ENCODE results near the gene KDELR3. TPM values are rescaled to one million over a fixed set of nuclear protein-coding genes. Genes with fewer than 3 reads are reported as not detected.

KDELR3 gene
- under 1 TPM in 1 of 3 donors, not detected in 2; 0.25 TPM for total RNA-seq
- not detected for total RNA-seq (2013)

DNA sequence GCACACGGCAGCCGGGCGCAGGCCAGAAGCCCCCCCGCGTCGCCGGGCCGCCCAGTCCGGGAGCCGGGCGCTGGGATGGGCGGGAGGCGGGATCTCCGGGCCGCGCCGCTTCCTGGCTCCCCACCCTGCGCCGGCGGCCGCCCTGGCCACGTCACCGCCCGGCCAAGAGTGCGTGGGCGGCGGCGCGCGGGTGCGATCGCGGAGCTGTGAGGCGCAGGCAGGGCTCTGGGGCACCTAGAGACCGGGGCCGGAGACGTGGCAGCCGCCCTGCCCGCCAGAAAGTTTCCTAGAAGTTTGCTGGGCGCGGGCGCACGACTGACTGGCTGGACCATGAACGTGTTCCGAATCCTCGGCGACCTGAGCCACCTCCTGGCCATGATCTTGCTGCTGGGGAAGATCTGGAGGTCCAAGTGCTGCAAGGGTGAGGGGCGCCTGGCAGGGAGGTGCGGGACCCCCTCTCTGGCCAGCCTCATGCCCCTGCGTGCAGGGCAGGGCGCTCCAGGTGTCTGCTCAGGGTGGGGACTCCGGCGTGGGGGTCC is at the start of gene KDELR3:
TSS of gene KDELR3 (plus strand) at position 193 of the 539 bp plus-strand sequence. CDS start at position 331, 138 bp downstream.
- no peaks in the 10 kb centered on the region for H3K36me3 Mint-ChIP-seq
- H3K4me3 Mint-ChIP-seq, result peak within 1 kb of the TSS; percentile 83
- ATAC-seq, result peak; percentile 79 to 96 (median 89)
- WGBS (ENCODE audit: insufficient coverage), result 2% methylated on average over 53 of the region's 53 CpGs
- Histone ChIP-seq H3K4me3 (ENCODE audit: low read length) (peak within 1 kb of the TSS; percentile 31), H3K9me3 (ENCODE audit: control insufficient read depth, insufficient read depth, low read length) (no peaks in the 10 kb centered on the region), H3K4me1 (ENCODE audit: control insufficient read depth, insufficient read depth, low read length) (peaks cover 11% of the 10 kb centered on the region), H3K27ac (ENCODE audit: low read length) (no peak within 1 kb of the TSS), H3K36me3 (ENCODE audit: control insufficient read depth, insufficient read depth, low read length) (no peaks in the 10 kb centered on the region), H3K27me3 (ENCODE audit: control insufficient read depth, insufficient read depth, low read length) (peaks cover 12% of the 10 kb centered on the region)
- peaks cover 0 to 15% of the 10 kb centered on the region in 2 donors for H3K4me1 Mint-ChIP-seq
- no peaks in the 10 kb centered on the region for H3K9me3 Mint-ChIP-seq
- DNase-seq, result peak; percentile 52 to 58
- H3K27ac Mint-ChIP-seq, result peak within 1 kb of the TSS in 1 of 2 donors; percentile 71
- peaks cover 13 to 32% of the 10 kb centered on the region in 2 donors for H3K27me3 Mint-ChIP-seq (ENCODE audit: low read depth in 2 of 2)
- TF ChIP-seq, protein P1, sequence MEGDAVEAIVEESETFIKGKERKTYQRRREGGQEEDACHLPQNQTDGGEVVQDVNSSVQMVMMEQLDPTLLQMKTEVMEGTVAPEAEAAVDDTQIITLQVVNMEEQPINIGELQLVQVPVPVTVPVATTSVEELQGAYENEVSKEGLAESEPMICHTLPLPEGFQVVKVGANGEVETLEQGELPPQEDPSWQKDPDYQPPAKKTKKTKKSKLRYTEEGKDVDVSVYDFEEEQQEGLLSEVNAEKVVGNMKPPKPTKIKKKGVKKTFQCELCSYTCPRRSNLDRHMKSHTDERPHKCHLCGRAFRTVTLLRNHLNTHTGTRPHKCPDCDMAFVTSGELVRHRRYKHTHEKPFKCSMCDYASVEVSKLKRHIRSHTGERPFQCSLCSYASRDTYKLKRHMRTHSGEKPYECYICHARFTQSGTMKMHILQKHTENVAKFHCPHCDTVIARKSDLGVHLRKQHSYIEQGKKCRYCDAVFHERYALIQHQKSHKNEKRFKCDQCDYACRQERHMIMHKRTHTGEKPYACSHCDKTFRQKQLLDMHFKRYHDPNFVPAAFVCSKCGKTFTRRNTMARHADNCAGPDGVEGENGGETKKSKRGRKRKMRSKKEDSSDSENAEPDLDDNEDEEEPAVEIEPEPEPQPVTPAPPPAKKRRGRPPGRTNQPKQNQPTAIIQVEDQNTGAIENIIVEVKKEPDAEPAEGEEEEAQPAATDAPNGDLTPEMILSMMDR (IDR thresholded peaks at IDR 0.05), result no peak
- intact Hi-C loops (cut with micrococcal nuclease), result no loop called here

DNA sequence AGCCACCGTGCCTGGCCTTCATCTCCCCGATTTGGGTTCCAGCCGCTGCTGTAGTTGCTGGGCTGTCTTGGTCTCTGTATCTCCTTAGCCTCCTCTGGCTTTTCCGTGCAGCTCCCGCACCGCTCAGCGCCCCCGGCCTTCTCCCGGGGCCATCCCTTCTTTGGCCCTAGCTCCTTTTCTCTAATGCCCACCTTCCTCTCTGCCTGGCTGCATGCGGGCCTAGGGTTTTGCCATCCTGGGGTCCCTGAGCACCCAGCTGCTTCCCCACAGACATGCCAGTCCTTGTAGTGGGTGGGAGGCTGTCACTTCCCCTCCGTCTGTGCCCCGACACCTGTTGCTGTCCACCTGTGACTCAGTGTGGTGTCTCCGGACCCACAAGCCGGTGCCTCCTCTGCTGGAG is 49.3 kb upstream of the KDELR3 start:
- Histone ChIP-seq H3K27ac (ENCODE audit: low read length) (no peak overlapping the region), H3K9me3 (ENCODE audit: control insufficient read depth, insufficient read depth, low read length) (no peaks in the 10 kb centered on the region), H3K4me3 (ENCODE audit: low read length) (no peak overlapping the region), H3K36me3 (ENCODE audit: control insufficient read depth, insufficient read depth, low read length) (no peaks in the 10 kb centered on the region), H3K4me1 (ENCODE audit: control insufficient read depth, insufficient read depth, low read length) (peaks cover 2% of the 10 kb centered on the region), H3K27me3 (ENCODE audit: control insufficient read depth, insufficient read depth, low read length) (no peaks in the 10 kb centered on the region)
- TF ChIP-seq, protein P1 (IDR thresholded peaks at IDR 0.05), result no peak
- no peaks in the 10 kb centered on the region for H3K9me3 Mint-ChIP-seq
- intact Hi-C loops (cut with micrococcal nuclease), result no loop called here
- no peak overlapping the region for H3K4me3 Mint-ChIP-seq
- 86% methylated on average over 14 of the region's 14 CpGs for WGBS (ENCODE audit: insufficient coverage)
- ATAC-seq, result no peak
- no peaks in the 10 kb centered on the region for H3K4me1 Mint-ChIP-seq
- no peak for DNase-seq
- no peak overlapping the region for H3K27ac Mint-ChIP-seq
- H3K27me3 Mint-ChIP-seq (ENCODE audit: low read depth in 2 of 2), result no peaks in the 10 kb centered on the region
- H3K36me3 Mint-ChIP-seq, result no peaks in the 10 kb centered on the region

DNA sequence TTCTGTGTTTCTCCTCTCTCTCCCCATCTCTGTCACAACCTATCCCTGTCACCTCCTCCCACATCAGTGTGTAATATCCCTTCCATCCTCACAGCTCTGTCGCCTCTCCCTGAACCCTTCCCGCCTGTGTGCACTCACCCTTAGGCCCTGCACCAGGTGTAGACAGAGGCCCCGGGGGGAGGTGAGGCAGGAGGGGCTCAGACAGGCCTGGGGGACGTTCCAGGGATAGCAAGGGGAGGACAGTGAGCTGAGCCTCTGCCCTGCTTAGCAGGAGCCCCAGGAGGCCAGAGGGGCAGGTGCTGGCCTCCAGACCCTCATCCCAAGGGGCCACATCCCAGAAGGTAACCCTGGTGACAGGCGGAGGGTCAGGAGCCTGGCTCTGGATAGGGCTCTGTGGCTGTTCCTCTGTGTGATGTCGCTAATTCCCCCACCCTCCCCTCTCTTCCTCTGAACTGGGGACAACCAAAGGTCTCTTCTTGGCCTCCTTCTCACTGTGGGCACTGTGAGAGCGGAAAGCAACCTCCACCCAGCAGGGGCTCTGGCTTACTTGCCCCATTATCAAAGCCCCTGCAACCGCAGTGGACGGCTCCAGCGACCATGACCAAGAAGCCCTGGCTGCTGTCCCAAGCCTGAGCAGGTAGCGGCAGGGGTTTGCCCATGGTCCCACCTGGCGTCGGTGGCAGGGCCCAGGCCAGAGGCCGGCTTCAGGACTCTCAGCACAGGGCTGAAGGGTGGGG is 48.6 kb upstream of the KDELR3 start:
- H3K4me1 ChIP-seq (ENCODE audit: control insufficient read depth, insufficient read depth, low read length), result peaks cover 2% of the 10 kb centered on the region
- H3K36me3 ChIP-seq (ENCODE audit: control insufficient read depth, insufficient read depth, low read length), result no peaks in the 10 kb centered on the region
- TF ChIP-seq, protein P1 (IDR thresholded peaks at IDR 0.05), result no peak
- no peaks in the 10 kb centered on the region for H3K27me3 ChIP-seq (ENCODE audit: control insufficient read depth, insufficient read depth, low read length)
- Mint-ChIP-seq H3K36me3 (no peaks in the 10 kb centered on the region), H3K4me3 (no peak overlapping the region), H3K9me3 (no peaks in the 10 kb centered on the region), H3K4me1 (no peaks in the 10 kb centered on the region), H3K27ac (no peak overlapping the region), H3K27me3 (ENCODE audit: low read depth in 2 of 2) (no peaks in the 10 kb centered on the region)
- no peaks in the 10 kb centered on the region for H3K9me3 ChIP-seq (ENCODE audit: control insufficient read depth, insufficient read depth, low read length)
- no peak overlapping the region for H3K27ac ChIP-seq (ENCODE audit: low read length)
- H3K4me3 ChIP-seq (ENCODE audit: low read length), result no peak overlapping the region
- intact Hi-C loops (cut with micrococcal nuclease), result no loop called here
- DNase-seq (no peak), ATAC-seq (no peak)
- 83% methylated on average over 14 of the region's 14 CpGs for WGBS (ENCODE audit: insufficient coverage)

Measured in natural killer cell (primary cell).